Hepatocyte (in vitro differentiated cells): ENCODE results near the gene ATG16L2.
"Not testable (repeated sequence)": the region's sequence is repeated elsewhere in the genome, so short reads cannot be mapped to it uniquely, and the experiment has no call there.

ENCODE experiments used
- CTCF ChIP-seq: fragments of 200-600 bp; sonication (generic); IDR thresholded peaks from 2 replicates; pipeline ENCODE4 v1.5.1; 2016; ENCODE audit warnings: antibody characterized with exemption, mild to moderate bottlenecking; ENCODE audit not compliant: poor library complexity
- EZH2 ChIP-seq: fragments of 200-600 bp; sonication (generic); IDR thresholded peaks from 2 replicates; pipeline ENCODE4 v1.6.1; 2016; ENCODE audit warnings: antibody characterized with exemption, mild to moderate bottlenecking, borderline replicate concordance
- EZH2phosphoT487 ChIP-seq: fragments of 200-600 bp; sonication (generic); IDR thresholded peaks from one replicate; pipeline ENCODE4 v1.6.1; 2018; ENCODE audit warnings: antibody characterized with exemption, mild to moderate bottlenecking, low read depth, moderate library complexity; ENCODE audit not compliant: unreplicated experiment, severe bottlenecking

GRCh38 chr11:72811686-72812085, 2.5 kb upstream of the ATG16L2 start:
- not testable (repeated sequence) for TF ChIP-seq CTCF, EZH2phosphoT487, EZH2
